Gastrocnemius medialis (tissue), 4 donors: ENCODE results near the gene IFNA13.

Source experiments
- CTCF ChIP-seq, 5 experiments: fragments of 450-650 bp in 3 of 5; fragments of 200-600 bp in 2 of 5; sonication (generic) in 2 of 5; IDR thresholded peaks in 4 of 5; conservative IDR thresholded peaks in 1 of 5; 1 replicate in 4 of 5; 2 replicates in 1 of 5; pipeline ENCODE4 v1.5.1; 2016 to 2019; ENCODE audit warnings: antibody characterized with exemption in 5 of 5, mild to moderate bottlenecking in 3 of 5, moderate library complexity in 3 of 5
- POLR2A ChIP-seq, 2 donors: fragments of 450-650 bp; IDR thresholded peaks; one replicate each; pipeline ENCODE4 v1.6.1; 2017; ENCODE audit warnings: antibody characterized with exemption in 2 of 2, mild to moderate bottlenecking in 2 of 2, moderate library complexity in 2 of 2

- TF ChIP-seq CTCF (IDR thresholded peaks at IDR 0.05 in 4 of 5, conservative IDR thresholded peaks at IDR 0.05 in 1 of 5) (no peak), POLR2A (IDR thresholded peaks at IDR 0.05) (no peak)
These were observed 36.0 kb downstream of the IFNA13 start for GRCh38 chr9:21331676-21332402.
